Activated CD8-positive, alpha-beta memory T cell treated with anti-CD3 and anti-CD28 coated beads for 24 hours (primary cell): ENCODE data around the gene ICAM1.
"Not testable (repeated sequence)": the region's sequence is repeated elsewhere in the genome, so short reads cannot be mapped to it uniquely, and the experiment has no call there.

Experiments used
- DNase-seq: peaks from one replicate; pipeline ENCODE4 v3.0.0-alpha.2; 2020

ICAM1 gene

GRCh38 chr19:10278935-10279334 lies 8.0 kb downstream of the ICAM1 start:
- no peak for DNase-seq

- DNase-seq: no peak
Observed at GRCh38 chr19:10279737-10280442, 9.0 kb downstream of the ICAM1 start.

GRCh38 chr19:10282043-10282442 lies 11.1 kb downstream of the ICAM1 start:
- not testable (repeated sequence) for DNase-seq

- DNase-seq: no peak
Observed at GRCh38 chr19:10283301-10284064, 12.6 kb downstream of the ICAM1 start.

GRCh38 chr19:10284065-10284959 lies 13.4 kb downstream of the ICAM1 start:
- DNase-seq: no peak

- DNase-seq: no peak
Observed at GRCh38 chr19:10284960-10285278, 14.0 kb downstream of the ICAM1 start.

GRCh38 chr19:10285393-10285792 lies 14.5 kb downstream of the ICAM1 start:
- DNase-seq: no peak

- peak; percentile 69 for DNase-seq
Observed at GRCh38 chr19:10286803-10287737, 16.1 kb downstream of the ICAM1 start, which contains the start of gene ICAM4. TSS of gene ICAM4 (plus strand) at chr19:10286955. CDS start at chr19:10287013, 58 bp downstream.

GRCh38 chr19:10288662-10289166 lies 17.8 kb downstream of the ICAM1 start:
- DNase-seq: peak; percentile 76

GRCh38 chr19:10289167-10289835 lies 18.4 kb downstream of the ICAM1 start:
- DNase-seq: peak; percentile 88

- DNase-seq: no peak
Observed at GRCh38 chr19:10289836-10290356, 19.0 kb downstream of the ICAM1 start, which contains the start of gene ICAM5. TSS of gene ICAM5 (plus strand) at chr19:10289952. CDS start at chr19:10290044, 92 bp downstream.

GRCh38 chr19:10290357-10290875 lies 19.5 kb downstream of the ICAM1 start:
- peak; percentile 67 for DNase-seq

GRCh38 chr19:10290876-10291553 lies 20.1 kb downstream of the ICAM1 start:
- DNase-seq: peak; percentile 81

GRCh38 chr19:10291554-10292205 lies 20.8 kb downstream of the ICAM1 start:
- DNase-seq: no peak

- peak; percentile 87 for DNase-seq
Observed at GRCh38 chr19:10292206-10292788, 21.4 kb downstream of the ICAM1 start.

- DNase-seq: no peak
Observed at GRCh38 chr19:10292789-10293636, 22.1 kb downstream of the ICAM1 start.

GRCh38 chr19:10293637-10294367 lies 22.9 kb downstream of the ICAM1 start:
- DNase-seq: no peak

GRCh38 chr19:10294368-10294697 lies 23.4 kb downstream of the ICAM1 start:
- DNase-seq: no peak
